ENCODE results near the gene MAPKAPK2.
A peak's percentile ranks its signal among the peaks of the same experiment; 100 is the strongest.
"Not testable (repeated sequence)": the region's sequence is repeated elsewhere in the genome, so short reads cannot be mapped to it uniquely, and the experiment has no call there.

Gene MAPKAPK2

DNA sequence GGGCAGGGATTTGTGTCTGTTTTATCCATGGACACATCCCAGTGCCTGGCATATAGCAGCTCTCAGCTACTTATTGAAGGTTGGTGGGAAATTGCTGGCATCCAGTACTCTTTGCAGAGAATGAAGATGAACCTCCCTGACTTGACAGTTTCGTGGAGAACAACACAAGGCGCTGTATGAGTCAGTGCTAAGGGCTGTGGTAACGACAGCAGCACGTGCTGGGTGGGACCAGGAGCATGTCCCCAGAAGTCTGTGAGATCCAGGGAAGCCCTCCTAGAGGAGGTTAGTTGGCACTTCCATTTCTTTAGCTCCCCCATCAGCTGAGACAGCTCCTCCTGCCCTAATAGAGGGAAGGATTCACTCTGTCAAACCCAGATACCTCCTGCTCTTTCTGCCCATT lies 60.0 kb downstream of the MAPKAPK2 start:
- DNase-seq (ENCODE audit: low read depth) = no peak

DNA sequence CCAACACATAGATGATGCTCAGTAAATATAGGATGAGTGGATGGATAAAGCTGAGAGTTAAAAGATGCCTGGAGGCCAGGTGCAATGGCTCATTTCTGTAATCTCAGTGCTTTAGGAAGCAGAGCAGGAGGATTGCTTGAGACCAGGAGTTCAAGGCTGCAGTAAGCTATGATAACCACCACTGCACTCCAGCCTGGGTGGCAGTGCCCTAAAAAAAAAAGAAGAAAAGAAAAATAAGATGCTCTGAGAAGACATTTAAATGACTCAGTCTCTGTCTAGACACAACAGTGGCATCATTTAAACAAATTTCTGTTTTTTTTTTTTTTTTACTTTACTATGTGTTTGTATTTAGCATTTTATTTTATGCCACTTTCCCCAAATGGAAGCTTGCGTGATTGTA lies 60.6 kb downstream of the MAPKAPK2 start:
- DNase-seq (ENCODE audit: low read depth) = no peak

- no peak for DNase-seq (ENCODE audit: low read depth)
Measured at GRCh38 chr1:206748348-206749030, 63.8 kb downstream of the MAPKAPK2 start.

- DNase-seq (ENCODE audit: low read depth) = no peak
Measured at GRCh38 chr1:206751891-206752290, 67.2 kb downstream of the MAPKAPK2 start.

DNA sequence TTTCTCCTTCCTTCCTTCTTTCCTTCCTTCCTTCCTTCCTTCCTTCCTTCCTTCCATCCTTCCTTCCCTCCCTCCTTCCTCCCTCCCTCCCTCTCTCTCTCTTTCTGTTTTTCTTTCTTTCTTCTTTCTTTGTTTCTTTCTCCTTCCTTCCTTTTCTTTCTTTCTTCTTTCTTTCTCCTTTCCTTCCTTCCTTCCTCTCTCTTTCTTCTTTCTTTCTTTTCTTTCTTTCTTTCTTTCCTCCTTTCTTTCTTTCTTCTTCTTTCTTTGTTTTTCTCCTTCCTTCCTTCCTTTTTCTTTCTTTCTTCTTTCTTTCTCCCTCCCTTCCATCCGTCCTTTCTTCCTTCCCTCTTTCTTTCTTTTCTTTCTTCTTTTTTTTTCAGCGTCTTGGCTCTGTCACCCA lies 67.8 kb downstream of the MAPKAPK2 start:
- no peak for DNase-seq (ENCODE audit: low read depth)

GRCh38 chr1:206753141-206753540 lies 68.4 kb downstream of the MAPKAPK2 start:
- DNase-seq (ENCODE audit: low read depth) = no peak

GRCh38 chr1:206754011-206754410 lies 69.3 kb downstream of the MAPKAPK2 start:
- peak; percentile 36 for DNase-seq (ENCODE audit: low read depth)

- no peak for DNase-seq (ENCODE audit: low read depth)
Measured at GRCh38 chr1:206757524-206758266, 73.0 kb downstream of the MAPKAPK2 start.

GRCh38 chr1:206760590-206760989 lies 75.9 kb downstream of the MAPKAPK2 start:
- DNase-seq (ENCODE audit: low read depth) = no peak

DNA sequence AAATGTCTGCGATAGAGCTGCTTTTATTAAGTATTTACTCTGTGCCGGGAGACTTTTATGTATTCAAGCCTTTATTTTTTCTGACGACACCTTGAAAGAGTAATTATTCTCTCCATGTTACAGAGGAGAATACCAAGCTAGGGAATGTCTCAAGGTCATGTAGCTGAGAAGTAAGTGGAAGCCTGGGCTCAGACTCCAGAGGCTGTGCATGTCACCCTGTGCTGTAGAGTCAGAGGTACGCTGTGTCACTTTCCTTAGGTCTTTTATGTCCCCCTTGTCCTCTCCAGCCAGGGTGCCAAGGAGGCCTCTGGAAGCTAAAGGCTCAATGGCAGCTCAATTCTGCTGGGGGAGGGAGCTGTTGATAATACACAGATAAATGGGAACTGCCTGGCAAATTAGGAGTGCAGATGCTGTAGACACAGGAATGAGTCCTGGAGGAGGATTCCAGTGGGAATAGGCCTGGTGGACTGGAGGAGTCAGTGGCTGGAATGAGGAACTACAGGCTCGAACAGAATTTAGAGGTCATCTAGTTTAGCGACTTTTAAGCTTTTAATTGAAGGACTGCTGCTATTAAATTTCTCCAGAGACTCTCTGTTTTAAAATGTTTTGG lies 76.6 kb downstream of the MAPKAPK2 start:
- DNase-seq (ENCODE audit: low read depth) = no peak

DNA sequence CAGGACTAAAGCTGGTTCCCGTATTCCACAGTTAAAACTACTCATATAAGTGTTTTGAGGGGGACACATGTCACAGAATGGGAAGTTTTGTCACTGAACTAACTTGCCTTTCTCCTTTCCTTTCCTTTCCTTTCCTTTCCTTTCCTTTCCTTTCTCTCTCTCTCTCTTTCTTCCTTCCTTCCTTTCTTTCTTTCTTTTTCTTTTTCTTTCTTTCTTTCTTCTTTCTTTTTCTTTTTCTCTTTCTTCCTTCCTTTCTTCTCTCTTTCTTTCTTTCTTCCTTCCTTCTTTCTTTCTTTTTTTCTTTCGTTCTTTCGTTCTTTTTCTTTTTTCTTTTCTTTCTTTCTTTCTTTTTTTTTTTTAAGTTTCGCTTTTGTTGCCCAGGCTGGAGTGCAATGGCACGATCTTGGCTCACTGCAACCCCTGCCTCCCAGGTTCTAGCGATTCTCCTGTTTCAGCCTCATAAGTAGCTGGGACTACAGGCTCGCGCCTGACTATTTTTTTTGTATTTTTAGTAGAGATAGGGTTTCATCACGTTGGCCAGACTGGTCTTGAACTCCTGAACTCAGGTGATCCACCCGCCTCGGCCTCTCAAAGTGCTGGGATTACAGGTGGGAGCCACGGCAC lies 78.1 kb downstream of the MAPKAPK2 start:
- not testable (repeated sequence) for DNase-seq (ENCODE audit: low read depth)

GRCh38 chr1:206765771-206766170 lies 81.1 kb downstream of the MAPKAPK2 start:
- DNase-seq (ENCODE audit: low read depth) = not testable (repeated sequence)

- peak; percentile 68 for DNase-seq (ENCODE audit: low read depth)
Measured at GRCh38 chr1:206766251-206766856, 81.6 kb downstream of the MAPKAPK2 start.

DNA sequence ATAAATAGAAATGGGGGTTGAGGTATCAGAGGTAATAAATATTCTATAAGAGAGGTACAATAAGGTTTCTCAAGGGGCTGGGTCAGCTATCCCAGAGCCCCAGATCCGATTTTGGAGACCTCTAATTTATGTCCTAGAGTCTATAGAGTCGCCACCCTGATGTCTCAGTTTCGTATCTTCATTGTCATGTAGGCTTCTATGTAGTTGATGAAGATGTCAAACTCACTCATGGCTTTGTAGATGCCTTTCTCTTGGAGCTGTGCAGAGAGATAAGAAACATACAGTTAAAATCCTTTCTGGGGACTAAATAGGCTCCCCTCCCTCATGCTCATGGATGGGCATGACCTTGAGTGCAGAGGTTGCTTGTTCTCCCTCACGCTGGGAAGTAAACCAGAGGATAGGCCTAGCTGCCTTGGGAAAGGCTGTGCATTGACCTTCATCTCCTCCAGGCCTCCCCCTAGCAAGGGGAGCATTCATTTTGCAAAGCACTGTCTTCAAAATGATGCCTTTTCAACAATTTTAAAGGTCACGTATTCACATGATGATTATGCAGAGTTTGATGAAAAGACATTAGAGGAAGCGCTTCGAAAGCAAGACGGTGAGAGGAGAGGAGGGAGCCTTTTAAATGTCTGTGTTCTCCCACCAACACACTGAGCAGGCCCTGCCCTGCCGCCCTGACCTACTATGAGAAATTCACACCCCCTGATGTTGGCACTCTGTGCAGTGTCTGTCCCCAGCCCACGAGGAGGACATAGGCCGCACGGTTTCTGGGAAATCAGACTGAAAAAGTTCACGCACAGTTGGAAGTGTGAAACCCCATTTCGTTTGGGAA lies 84.0 kb downstream of the MAPKAPK2 start:
- DNase-seq (ENCODE audit: low read depth) = no peak

DNA sequence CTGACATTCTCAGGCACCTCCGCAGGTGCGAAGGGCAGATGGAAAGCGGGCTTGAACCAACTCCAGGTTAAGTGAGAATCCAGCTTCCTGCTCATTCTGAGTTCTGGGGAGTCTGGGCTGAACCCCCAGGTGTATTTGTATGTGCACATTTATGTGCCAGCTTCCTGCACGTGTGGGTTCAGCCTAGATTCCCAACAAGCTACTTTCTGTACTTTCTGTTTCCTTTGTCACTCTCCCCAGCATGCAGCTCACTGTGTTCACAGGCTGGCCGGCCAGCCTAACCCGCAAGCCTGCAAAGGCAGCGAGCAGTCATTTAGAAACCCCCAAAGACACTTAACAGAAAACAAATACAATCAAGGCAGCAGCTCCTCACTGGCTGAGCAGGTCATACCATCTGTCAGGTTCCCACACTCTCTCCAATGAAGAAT lies 84.6 kb downstream of the MAPKAPK2 start:
- no peak for DNase-seq (ENCODE audit: low read depth)

- DNase-seq (ENCODE audit: low read depth) = peak; percentile 30
Measured at GRCh38 chr1:206770531-206771337, 86.0 kb downstream of the MAPKAPK2 start, which contains the start of gene IL19. TSS of gene IL19 (plus strand) at chr1:206770773. CDS start at chr1:206836663, 65,890 bp downstream.

- no peak for DNase-seq (ENCODE audit: low read depth)
Measured at GRCh38 chr1:206771338-206771692, 86.6 kb downstream of the MAPKAPK2 start.

- DNase-seq (ENCODE audit: low read depth) = no peak
Measured at GRCh38 chr1:206772243-206772937, 87.7 kb downstream of the MAPKAPK2 start, which contains the start of gene IL10. TSS of gene IL10 (minus strand) at chr1:206772494. CDS start at chr1:206772435, 59 bp downstream.

GRCh38 chr1:206774093-206774492 lies 89.4 kb downstream of the MAPKAPK2 start:
- DNase-seq (ENCODE audit: low read depth) = no peak

- no peak for DNase-seq (ENCODE audit: low read depth)
Measured at GRCh38 chr1:206776229-206776628, 91.5 kb downstream of the MAPKAPK2 start.
